GM12878 (cell line): ENCODE results near the gene PLK5. TPM values are rescaled to one million over a fixed set of nuclear protein-coding genes. Genes with fewer than 3 reads are reported as not detected.

ENCODE experiments used
- ATAC-seq: fragments of 200-7000 bp; cut with Tn5 transposase; 3 replicates; pipeline ENCODE4 v1.9.1; 2020; ENCODE audit warnings: mild to moderate bottlenecking, moderate library complexity
- BruUV-seq: library from RNA; stranded (reverse); fragments of 400-500 nt; replicated peaks from 2 replicates; lab custom pipeline; 2021; lab: Mats Ljungman, UMichigan
- CTCF ChIA-PET: fragments of 300-600 bp; sonication (Branson Sonifier 250); formaldehyde crosslinking; extraction: SDS; loops from one replicate; lab custom pipeline; 2021; ENCODE audit warnings: inconsistent platforms; lab: Yijun Ruan, JAX
- POLR2A ChIA-PET: fragments of 350-600 bp; formaldehyde crosslinking; extraction: SDS; loops from one replicate; lab custom pipeline; 2021; ENCODE audit warnings: inconsistent platforms; lab: Charles Lee
- RAD21 ChIA-PET: fragments of 300-600 bp; sonication (Branson Sonifier 250); formaldehyde crosslinking; loops from one replicate; lab custom pipeline; 2023; ENCODE audit warnings: antibody characterized with exemption; ENCODE audit not compliant: unreplicated experiment; lab: Charles Lee
- SMC1A ChIA-PET: fragments of 300-600 bp; sonication (Branson Sonifier 250); formaldehyde crosslinking; loops from one replicate; lab custom pipeline; 2023; ENCODE audit not compliant: unreplicated experiment, uncharacterized antibody; lab: Charles Lee
- DNase-seq: peaks from one replicate; pipeline ENCODE4 v3.0.0-alpha.2; 2011; ENCODE audit warnings: low read depth, low spot score
- FAIRE-seq: peaks from 3 replicates; lab custom pipeline; 2011; peaks lifted over from hg19 to GRCh38; lab: Jason Lieb, UNC
- H2AFZ ChIP-seq: 2 replicates; pipeline ENCODE4 v1.6.0; 2011; ENCODE audit warnings: low read depth, low read length, control low read depth; ENCODE audit not compliant: control insufficient read depth
- H3K27ac ChIP-seq: 2 replicates; pipeline ENCODE4 v1.5.1; 2011; ENCODE audit warnings: control low read depth; ENCODE audit not compliant: control insufficient read depth, insufficient read depth
- H3K27me3 ChIP-seq, 2 experiments: replicated peaks in 1 of 2; 2 replicates each; pipeline versions ENCODE4 v1.6.0 to v1.6.1; 2011; ENCODE audit warnings: low read length in 1 of 2; ENCODE audit not compliant: control insufficient read depth in 2 of 2, insufficient read depth in 2 of 2
- H3K36me3 ChIP-seq, 2 experiments: 2 replicates each; pipeline ENCODE4 v1.5.1; 2011; ENCODE audit warnings: low read length in 1 of 2; ENCODE audit not compliant: control insufficient read depth in 2 of 2, insufficient read depth in 2 of 2
- H3K4me1 ChIP-seq: 2 replicates; pipeline ENCODE4 v1.6.1; 2011; ENCODE audit warnings: mild to moderate bottlenecking, low read length, moderate library complexity, mixed read lengths; ENCODE audit not compliant: control insufficient read depth, insufficient read depth
- H3K4me2 ChIP-seq: 2 replicates; pipeline ENCODE4 v1.6.0; 2011; ENCODE audit warnings: control low read depth; ENCODE audit not compliant: control insufficient read depth, insufficient read depth
- H3K4me3 ChIP-seq: fragments of 200-600 bp; sonication (generic); 2 replicates; pipeline ENCODE4 v1.5.1; 2016
- H3K79me2 ChIP-seq: 2 replicates; pipeline ENCODE4 v1.6.0; 2011; ENCODE audit warnings: low read length; ENCODE audit not compliant: control insufficient read depth, insufficient read depth
- H3K9ac ChIP-seq: 2 replicates; pipeline ENCODE4 v1.8.0; 2011; ENCODE audit warnings: low read length, control low read depth, mixed read lengths; ENCODE audit not compliant: control insufficient read depth, insufficient read depth
- H3K9me3 ChIP-seq: replicated peaks from 3 replicates; pipeline ENCODE4 v1.5.1; 2011; ENCODE audit warnings: mild to moderate bottlenecking, low read length; ENCODE audit not compliant: control insufficient read depth, insufficient read depth
- H4K20me1 ChIP-seq: 2 replicates; pipeline ENCODE4 v1.6.0; 2011; ENCODE audit not compliant: control insufficient read depth, insufficient read depth
- MTA3 ChIP-seq: IDR thresholded peaks from 2 replicates; pipeline ENCODE4 v1.6.1; 2012; ENCODE audit warnings: low read length, inconsistent platforms, borderline replicate concordance
- SMC3 ChIP-seq: IDR thresholded peaks from 2 replicates; pipeline ENCODE4 v1.6.1; 2011; ENCODE audit warnings: low read length, improper control_type of control experiment, borderline replicate concordance
- WGBS: methylation state at CpG from one replicate; pipeline ENCODE4 v1.1.6; 2016; ENCODE audit warnings: low lambda C conversion rate; ENCODE audit not compliant: insufficient replicate concordance, insufficient coverage; ENCODE audit errors: missing lambda C conversion rate; 5-methylcytosine and 5-hydroxymethylcytosine counted together
- in situ Hi-C: fragments of 300-500 bp; cut with MboI; formaldehyde crosslinking; loops from 9 replicates; pipeline ENCODE4 v1.14.3; 2018; ENCODE audit warnings: mixed read lengths
- intact Hi-C: fragments of 100-400 bp; cut with micrococcal nuclease; formaldehyde crosslinking; loops from one replicate; pipeline ENCODE4 v1.14.2; 2022; ENCODE audit not compliant: unreplicated experiment
- polyA plus RNA-seq, 11 experiments: library from polyadenylated mRNA; depleted of rRNA in 4 of 11; unstranded in 6 of 11; stranded (reverse) in 5 of 11; fragments of >200 nt; fragmentation: Nextera tagmentation in 4 of 11; fragmentation: Illumina TruSeq in 1 of 11; extraction: Ambion mirVana in 4 of 11; extraction: Trizol in 1 of 11; gene quantifications; 1 replicate in 1 of 11; 2 replicates in 10 of 11; pipeline versions ENCODE4 v1.2.1 to v1.2.3, GENCODE V29; 2011 to 2016; ENCODE audit warnings: inconsistent platforms in 2 of 11, missing spikeins in 2 of 11, low read depth in 1 of 11
- total RNA-seq, 4 experiments: library from RNA; depleted of rRNA in 3 of 4; stranded (reverse); fragments of >200 nt in 3 of 4; fragmentation: Illumina TruSeq in 1 of 4; extraction: Trizol in 1 of 4; gene quantifications; 2 replicates each; pipeline versions ENCODE4 v1.2.1 to v1.2.3, GENCODE V29; 2013 to 2021
- TF ChIP-seq, protein P1 (sequence below): IDR thresholded peaks from 2 replicates; pipeline ENCODE4 v1.6.1; 2012; ENCODE audit warnings: low read length, inconsistent platforms
- TF ChIP-seq, protein P2 (sequence below): fragments of 450-650 bp; conservative IDR thresholded peaks from 2 replicates; pipeline ENCODE4 v1.6.1; 2017; ENCODE audit warnings: mild to moderate bottlenecking, moderate library complexity

The PLK5 gene
- total and polyA plus RNA-seq, 10 of the 15 experiments (the other 5 are each of a cell fraction or from before 2014, with no cell fraction given), result 0.13 TPM; not detected in 9

DNA sequence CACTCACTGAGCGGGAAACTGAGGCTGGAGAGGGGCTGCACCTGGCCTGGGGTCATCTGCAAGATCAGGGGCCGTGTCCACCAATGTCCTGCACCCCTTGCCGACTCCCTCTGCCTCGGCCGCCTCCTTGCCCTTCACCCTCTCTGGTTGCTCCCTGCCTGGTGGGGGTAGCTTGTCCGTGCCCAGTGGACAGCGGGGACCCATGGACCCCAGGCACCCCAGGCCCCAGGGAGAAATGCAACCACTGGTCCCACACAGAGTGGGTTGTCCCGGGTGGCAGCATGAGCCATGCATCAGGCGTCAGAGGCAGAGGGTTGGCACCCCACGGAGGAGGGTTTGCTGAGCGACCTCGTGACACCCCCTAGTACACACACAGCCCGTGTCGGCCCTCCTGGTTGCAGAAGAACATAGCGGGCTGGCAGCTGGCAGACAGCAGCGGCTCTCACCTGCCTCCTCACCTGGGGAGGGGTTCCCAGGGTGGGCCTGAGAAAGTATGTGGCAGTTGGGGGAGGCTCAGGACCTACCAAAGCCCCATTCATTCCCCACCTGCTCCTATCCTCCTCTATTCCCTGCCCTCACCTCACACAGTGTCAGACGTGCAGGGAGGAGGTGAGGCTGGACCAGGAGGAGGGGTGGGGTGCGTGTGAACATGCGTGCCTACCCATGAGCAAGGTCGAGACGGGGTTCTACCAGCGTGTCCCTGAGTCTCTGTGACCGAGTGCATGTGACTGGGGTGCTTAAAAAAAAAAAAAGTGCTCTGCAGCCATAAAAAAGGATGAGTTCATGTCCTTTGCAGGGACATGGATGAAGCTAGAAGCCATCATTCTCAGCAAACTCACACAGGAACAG lies 19.7 kb upstream of the PLK5 start:
- TF ChIP-seq, protein P1, sequence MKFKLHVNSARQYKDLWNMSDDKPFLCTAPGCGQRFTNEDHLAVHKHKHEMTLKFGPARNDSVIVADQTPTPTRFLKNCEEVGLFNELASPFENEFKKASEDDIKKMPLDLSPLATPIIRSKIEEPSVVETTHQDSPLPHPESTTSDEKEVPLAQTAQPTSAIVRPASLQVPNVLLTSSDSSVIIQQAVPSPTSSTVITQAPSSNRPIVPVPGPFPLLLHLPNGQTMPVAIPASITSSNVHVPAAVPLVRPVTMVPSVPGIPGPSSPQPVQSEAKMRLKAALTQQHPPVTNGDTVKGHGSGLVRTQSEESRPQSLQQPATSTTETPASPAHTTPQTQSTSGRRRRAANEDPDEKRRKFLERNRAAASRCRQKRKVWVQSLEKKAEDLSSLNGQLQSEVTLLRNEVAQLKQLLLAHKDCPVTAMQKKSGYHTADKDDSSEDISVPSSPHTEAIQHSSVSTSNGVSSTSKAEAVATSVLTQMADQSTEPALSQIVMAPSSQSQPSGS, result no peak
- TF ChIP-seq, all 136 proteins: peak for 0
- H3K36me3 ChIP-seq, result no peaks in the 10 kb centered on the region
- DNase-seq, result no peak
- BruUV-seq, result no TSS peak
- no peak overlapping the region for H3K27ac ChIP-seq
- no peaks in the 10 kb centered on the region for H3K4me1 ChIP-seq
- ChIA-PET POLR2A (no interaction called here), CTCF (interaction anchor here (0.6 to 1.2 kb wide), 3 partner anchors 15 to 187 kb away, joined by 3 read pairs; no protein-coding TSS in a partner anchor), RAD21 (no interaction called here), SMC1A (no interaction called here)
- no peak overlapping the region for H3K4me2 ChIP-seq
- H3K79me2 ChIP-seq, result no peaks in the 10 kb centered on the region
- H3K4me3 ChIP-seq, result no peak overlapping the region
- no peak overlapping the region for H2AFZ ChIP-seq
- 31% methylated on average over 22 of the region's 23 CpGs for WGBS
- in situ Hi-C loops, result no loop called here
- no peaks in the 10 kb centered on the region; the same call in 2 of the 3 replicates for H3K9me3 ChIP-seq
- FAIRE-seq, result no peak
- H4K20me1 ChIP-seq, result no peaks in the 10 kb centered on the region
- no peak overlapping the region for H3K9ac ChIP-seq
- no peaks in the 10 kb centered on the region; a peak in 1 of 4 replicates for H3K27me3 ChIP-seq
- no peak for ATAC-seq
- intact Hi-C loops, result no loop called here

- ATAC-seq (no peak), DNase-seq (no peak), FAIRE-seq (no peak)
- ChIA-PET CTCF (interaction anchor here (0.7 kb wide), 2 partner anchors 14 to 231 kb away, joined by 3 read pairs; no protein-coding TSS in a partner anchor), POLR2A (no interaction called here)
- no TSS peak for BruUV-seq
- in situ Hi-C loops, result no loop called here
- Histone ChIP-seq H3K4me1 (no peaks in the 10 kb centered on the region), H3K9me3 (no peaks in the 10 kb centered on the region; the same call in 2 of the 3 replicates)
- no peak for TF ChIP-seq SMC3
- TF ChIP-seq, protein P2, sequence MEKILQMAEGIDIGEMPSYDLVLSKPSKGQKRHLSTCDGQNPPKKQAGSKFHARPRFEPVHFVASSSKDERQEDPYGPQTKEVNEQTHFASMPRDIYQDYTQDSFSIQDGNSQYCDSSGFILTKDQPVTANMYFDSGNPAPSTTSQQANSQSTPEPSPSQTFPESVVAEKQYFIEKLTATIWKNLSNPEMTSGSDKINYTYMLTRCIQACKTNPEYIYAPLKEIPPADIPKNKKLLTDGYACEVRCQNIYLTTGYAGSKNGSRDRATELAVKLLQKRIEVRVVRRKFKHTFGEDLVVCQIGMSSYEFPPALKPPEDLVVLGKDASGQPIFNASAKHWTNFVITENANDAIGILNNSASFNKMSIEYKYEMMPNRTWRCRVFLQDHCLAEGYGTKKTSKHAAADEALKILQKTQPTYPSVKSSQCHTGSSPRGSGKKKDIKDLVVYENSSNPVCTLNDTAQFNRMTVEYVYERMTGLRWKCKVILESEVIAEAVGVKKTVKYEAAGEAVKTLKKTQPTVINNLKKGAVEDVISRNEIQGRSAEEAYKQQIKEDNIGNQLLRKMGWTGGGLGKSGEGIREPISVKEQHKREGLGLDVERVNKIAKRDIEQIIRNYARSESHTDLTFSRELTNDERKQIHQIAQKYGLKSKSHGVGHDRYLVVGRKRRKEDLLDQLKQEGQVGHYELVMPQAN, result no peak
- no peak for TF ChIP-seq MTA3
- TF ChIP-seq, all 136 proteins: peak for 0
- Histone ChIP-seq H3K27me3 (no peaks in the 10 kb centered on the region; a peak in 2 of 4 replicates), H3K27ac (no peak overlapping the region), H3K79me2 (no peaks in the 10 kb centered on the region), H4K20me1 (no peaks in the 10 kb centered on the region), H3K36me3 (no peaks in the 10 kb centered on the region), H3K4me2 (no peak overlapping the region), H2AFZ (no peak overlapping the region), H3K4me3 (no peak overlapping the region), H3K9ac (no peak overlapping the region)
- RAD21 ChIA-PET, result no interaction called here
- intact Hi-C loops, result no loop called here
- SMC1A ChIA-PET, result no interaction called here
- 40% methylated on average over 7 of the region's 8 CpGs for WGBS
These were observed 18.9 kb upstream of the PLK5 start for GRCh38 chr19:1505012-1505411.
